GM13976 (cell line): ENCODE data around the gene ERICH6B.

Source experiments
- DNase-seq: peaks from one replicate; pipeline ENCODE4 v3.0.0; 2012; ENCODE audit warnings: low spot score
- in situ Hi-C: fragments of 300-500 bp; cut with MboI; formaldehyde crosslinking; loops from one replicate; pipeline ENCODE4 v1.12.0; 2022; ENCODE audit warnings: low sequenced_read_pairs, mixed read lengths, inconsistent platforms; ENCODE audit not compliant: unreplicated experiment
- TF ChIP-seq, protein P1 (sequence below): IDR thresholded peaks from 2 replicates; pipeline ENCODE4 v1.5.1; 2012; ENCODE audit warnings: borderline replicate concordance, mild to moderate bottlenecking; ENCODE audit not compliant: insufficient read depth; ENCODE audit errors: extremely low read depth, missing control alignments, control extremely low read depth

The ERICH6B gene

DNA sequence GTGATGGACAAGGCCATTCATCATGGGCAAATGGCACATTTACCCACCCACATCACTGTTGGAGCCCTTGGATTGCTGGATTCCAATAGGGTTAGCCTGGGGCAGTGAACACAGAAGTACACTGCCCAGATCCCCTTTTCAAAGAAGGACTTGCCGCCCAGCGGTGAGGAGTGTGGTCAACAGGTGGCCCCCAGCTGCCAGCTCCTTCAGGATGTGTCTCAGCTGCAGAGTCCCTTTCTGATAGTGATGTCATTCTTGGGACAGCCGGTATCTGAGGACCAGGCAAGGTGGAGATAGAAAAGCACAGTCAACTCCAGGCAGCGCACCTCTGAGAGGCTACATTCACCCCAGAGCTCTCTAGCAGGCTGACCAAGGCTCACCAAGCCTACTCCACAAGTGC is 16.9 kb downstream of the ERICH6B start:
- in situ Hi-C loops, result no loop called here
- TF ChIP-seq, protein P1, sequence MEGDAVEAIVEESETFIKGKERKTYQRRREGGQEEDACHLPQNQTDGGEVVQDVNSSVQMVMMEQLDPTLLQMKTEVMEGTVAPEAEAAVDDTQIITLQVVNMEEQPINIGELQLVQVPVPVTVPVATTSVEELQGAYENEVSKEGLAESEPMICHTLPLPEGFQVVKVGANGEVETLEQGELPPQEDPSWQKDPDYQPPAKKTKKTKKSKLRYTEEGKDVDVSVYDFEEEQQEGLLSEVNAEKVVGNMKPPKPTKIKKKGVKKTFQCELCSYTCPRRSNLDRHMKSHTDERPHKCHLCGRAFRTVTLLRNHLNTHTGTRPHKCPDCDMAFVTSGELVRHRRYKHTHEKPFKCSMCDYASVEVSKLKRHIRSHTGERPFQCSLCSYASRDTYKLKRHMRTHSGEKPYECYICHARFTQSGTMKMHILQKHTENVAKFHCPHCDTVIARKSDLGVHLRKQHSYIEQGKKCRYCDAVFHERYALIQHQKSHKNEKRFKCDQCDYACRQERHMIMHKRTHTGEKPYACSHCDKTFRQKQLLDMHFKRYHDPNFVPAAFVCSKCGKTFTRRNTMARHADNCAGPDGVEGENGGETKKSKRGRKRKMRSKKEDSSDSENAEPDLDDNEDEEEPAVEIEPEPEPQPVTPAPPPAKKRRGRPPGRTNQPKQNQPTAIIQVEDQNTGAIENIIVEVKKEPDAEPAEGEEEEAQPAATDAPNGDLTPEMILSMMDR, result no peak

GRCh38 chr13:45596800-45597475 is 18.6 kb downstream of the ERICH6B start:
- TF ChIP-seq, protein P1, result no peak
- in situ Hi-C loops, result no loop called here

More for the DNA sequence above, 16.9 kb downstream of the ERICH6B start:
- DNase-seq, result no peak

GRCh38 chr13:45595965-45596364 is 19.6 kb downstream of the ERICH6B start:
- TF ChIP-seq, protein P1, result no peak

More at GRCh38 chr13:45596800-45597475, 18.6 kb downstream of the ERICH6B start:
- DNase-seq, result no peak

GRCh38 chr13:45594764-45595163 is 20.8 kb downstream of the ERICH6B start:
- no peak for DNase-seq
- TF ChIP-seq, protein P1, result no peak
- in situ Hi-C loops, result no loop called here

More at GRCh38 chr13:45595965-45596364, 19.6 kb downstream of the ERICH6B start:
- in situ Hi-C loops, result no loop called here
- no peak for DNase-seq

- DNase-seq, result no peak
- TF ChIP-seq, protein P1, result no peak
- in situ Hi-C loops, result no loop called here
Observed at GRCh38 chr13:45594227-45594626, 21.3 kb downstream of the ERICH6B start.

DNA sequence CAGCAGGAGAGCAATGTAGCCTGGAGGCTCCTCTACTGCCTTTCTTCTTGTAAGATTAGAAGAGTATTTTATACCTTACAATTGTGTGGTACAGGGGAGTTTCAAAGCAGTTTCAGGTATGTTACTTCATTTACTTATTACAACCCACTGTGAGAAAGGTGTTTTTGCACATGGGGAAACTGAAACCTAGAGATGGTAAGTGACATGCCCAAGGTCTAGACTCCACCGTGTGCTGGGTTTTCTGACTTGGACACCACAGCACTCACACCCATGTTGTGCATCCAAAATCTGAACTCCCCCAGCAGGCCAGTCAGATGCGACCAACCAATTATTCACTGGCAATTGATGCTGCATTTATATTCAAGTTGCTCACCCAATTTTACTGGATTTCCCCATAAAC is 22.8 kb downstream of the ERICH6B start:
- TF ChIP-seq, protein P1, result no peak
- peak; percentile 27 for DNase-seq
- in situ Hi-C loops, result no loop called here

- no peak for DNase-seq
- in situ Hi-C loops, result no loop called here
- TF ChIP-seq, protein P1, result no peak
Observed at GRCh38 chr13:45590066-45590465, 25.5 kb downstream of the ERICH6B start.
